Activated T-helper 1 cell treated with anti-CD3 and anti-CD28 coated beads, Interleukin-2, amount 50 U/mL, for 16 hours (primary cell): ENCODE data around the gene CYSTM1.

Source experiments
- DNase-seq, 2 donors: peaks; one replicate each; pipeline ENCODE4 v3.0.0-alpha.2; 2020; ENCODE audit warnings: low read depth in 1 of 2, low spot score in 1 of 2

Gene CYSTM1

GRCh38 chr5:140232731-140233130 is 57.7 kb downstream of the CYSTM1 start:
- DNase-seq: no peak

GRCh38 chr5:140234377-140234989 is 59.5 kb downstream of the CYSTM1 start:
- DNase-seq: no peak

GRCh38 chr5:140235791-140236551 is 61.0 kb downstream of the CYSTM1 start:
- DNase-seq: no peak

- DNase-seq: no peak
Measured at GRCh38 chr5:140236891-140237598, 62.1 kb downstream of the CYSTM1 start.

GRCh38 chr5:140238756-140239155 is 63.8 kb downstream of the CYSTM1 start:
- DNase-seq: no peak

- no peak for DNase-seq
Measured at GRCh38 chr5:140239461-140239860, 64.5 kb downstream of the CYSTM1 start.

GRCh38 chr5:140239939-140240700 is 65.1 kb downstream of the CYSTM1 start:
- peak; percentile 11 to 26 for DNase-seq

GRCh38 chr5:140240987-140241706 is 66.2 kb downstream of the CYSTM1 start:
- no peak for DNase-seq

GRCh38 chr5:140242099-140242498 is 67.1 kb downstream of the CYSTM1 start:
- no peak for DNase-seq

- DNase-seq: no peak
Measured at GRCh38 chr5:140242890-140243585, 68.0 kb downstream of the CYSTM1 start.

GRCh38 chr5:140243706-140244250 is 68.8 kb downstream of the CYSTM1 start:
- no peak for DNase-seq

- peak; percentile 58 to 66 for DNase-seq
Measured at GRCh38 chr5:140244525-140245025, 69.6 kb downstream of the CYSTM1 start.

- no peak for DNase-seq
Measured at GRCh38 chr5:140245341-140245740, 70.4 kb downstream of the CYSTM1 start.

GRCh38 chr5:140245926-140246325 is 70.9 kb downstream of the CYSTM1 start:
- DNase-seq: no peak

- no peak for DNase-seq
Measured at GRCh38 chr5:140246378-140247122, 71.6 kb downstream of the CYSTM1 start.

GRCh38 chr5:140248414-140248813 is 73.4 kb downstream of the CYSTM1 start:
- DNase-seq: no peak

- DNase-seq: no peak
Measured at GRCh38 chr5:140249536-140249935, 74.5 kb downstream of the CYSTM1 start.

GRCh38 chr5:140250386-140250785 is 75.4 kb downstream of the CYSTM1 start:
- DNase-seq: no peak

- DNase-seq: peak in 1 of 2 donors; percentile 40
Measured at GRCh38 chr5:140251527-140251973, 76.6 kb downstream of the CYSTM1 start.
